ENCODE measurements around the gene EEF1E1.
A peak's percentile ranks its signal among the peaks of the same experiment; 100 is the strongest.

EEF1E1 gene

GRCh38 chr6:8063761-8064637 lies 38.3 kb downstream of the EEF1E1 start, which contains the start of gene BLOC1S5:
TSS of gene BLOC1S5 (minus strand) at chr6:8064389. CDS start at chr6:8064376, 13 bp downstream.
- no peak for TF ChIP-seq CTCF (IDR thresholded peaks at IDR 0.05; ENCODE audit: low read depth, low read length)
- peak within 1 kb of the TSS; percentile 82 for H3K4me3 ChIP-seq (ENCODE audit: low read depth, low read length)

GRCh38 chr6:8061736-8062135 lies 40.6 kb downstream of the EEF1E1 start:
- no peak for TF ChIP-seq CTCF (IDR thresholded peaks at IDR 0.05; ENCODE audit: low read depth, low read length)
- no peak overlapping the region for H3K4me3 ChIP-seq (ENCODE audit: low read depth, low read length)

- no peak overlapping the region for H3K4me3 ChIP-seq (ENCODE audit: low read depth, low read length)
These were observed 42.0 kb downstream of the EEF1E1 start for GRCh38 chr6:8060346-8060745.

GRCh38 chr6:8059129-8059528 lies 43.2 kb downstream of the EEF1E1 start:
- no peak overlapping the region for H3K4me3 ChIP-seq (ENCODE audit: low read depth, low read length)
- no peak; the same call in 1 of the 2 replicates for TF ChIP-seq CTCF (IDR thresholded peaks at IDR 0.05; ENCODE audit: low read depth, low read length)

More at GRCh38 chr6:8060346-8060745, 42.0 kb downstream of the EEF1E1 start:
- TF ChIP-seq CTCF (IDR thresholded peaks at IDR 0.05; ENCODE audit: low read depth, low read length), result no peak

GRCh38 chr6:8057793-8058192 lies 44.6 kb downstream of the EEF1E1 start:
- H3K4me3 ChIP-seq (ENCODE audit: low read depth, low read length), result no peak overlapping the region
- TF ChIP-seq CTCF (IDR thresholded peaks at IDR 0.05; ENCODE audit: low read depth, low read length), result no peak

- TF ChIP-seq CTCF (IDR thresholded peaks at IDR 0.05; ENCODE audit: low read depth, low read length), result no peak
- H3K4me3 ChIP-seq (ENCODE audit: low read depth, low read length), result no peak overlapping the region
These were observed 45.1 kb downstream of the EEF1E1 start for GRCh38 chr6:8057263-8057662.

- no peak overlapping the region for H3K4me3 ChIP-seq (ENCODE audit: low read depth, low read length)
- no peak for TF ChIP-seq CTCF (IDR thresholded peaks at IDR 0.05; ENCODE audit: low read depth, low read length)
These were observed 48.1 kb downstream of the EEF1E1 start for GRCh38 chr6:8054276-8054675.

Data from WI38 (cell line).